Endodermal cell (in vitro differentiated cells): ENCODE data around the gene TREX2. TPM values are rescaled to one million over a fixed set of nuclear protein-coding genes. Genes with fewer than 3 reads are reported as not detected.
A peak's percentile ranks its signal among the peaks of the same experiment; 100 is the strongest.

ENCODE experiments used
- DNase-seq: peaks from one replicate; pipeline ENCODE4 v3.0.0-alpha.2; 2017
- H3K27ac ChIP-seq: 2 replicates; pipeline ENCODE4 v1.5.1; 2013; ENCODE audit warnings: mild to moderate bottlenecking, low read depth, low read length, moderate library complexity
- H3K27me3 ChIP-seq: 2 replicates; pipeline ENCODE4 v1.6.1; 2013; ENCODE audit warnings: mild to moderate bottlenecking, low read length, moderate library complexity; ENCODE audit not compliant: insufficient read depth, control insufficient read depth, poor library complexity, severe bottlenecking
- H3K36me3 ChIP-seq: 2 replicates; pipeline ENCODE4 v1.7.0; 2013; ENCODE audit warnings: mild to moderate bottlenecking, low read length, moderate library complexity; ENCODE audit not compliant: control insufficient read depth, insufficient read depth
- H3K4me1 ChIP-seq: one replicate; pipeline ENCODE4 v1.7.0; 2013; ENCODE audit warnings: low read length; ENCODE audit not compliant: control insufficient read depth, insufficient read depth
- H3K4me3 ChIP-seq: 2 replicates; pipeline ENCODE4 v1.5.1; 2013; ENCODE audit warnings: mild to moderate bottlenecking, low read length, moderate library complexity
- H3K9ac ChIP-seq: 2 replicates; pipeline ENCODE4 v1.6.1; 2013; ENCODE audit warnings: mild to moderate bottlenecking, low read length, moderate library complexity; ENCODE audit not compliant: poor library complexity, severe bottlenecking; ENCODE audit errors: extremely low read depth
- H3K9me3 ChIP-seq: 2 replicates; pipeline ENCODE4 v1.6.1; 2013; ENCODE audit warnings: mild to moderate bottlenecking, low read length, moderate library complexity; ENCODE audit not compliant: control insufficient read depth
- H3K27ac Mint-ChIP-seq: 2 replicates; pipeline ENCODE4 v1.8.0; 2020; ENCODE audit warnings: mixed read lengths
- H3K27me3 Mint-ChIP-seq: 2 replicates; pipeline ENCODE4 v1.8.0; 2021; ENCODE audit warnings: mild to moderate bottlenecking, mixed read lengths; ENCODE audit not compliant: insufficient read depth
- H3K36me3 Mint-ChIP-seq: 2 replicates; pipeline ENCODE4 v1.8.0; 2020; ENCODE audit warnings: low read depth, mixed read lengths
- H3K4me1 Mint-ChIP-seq: 2 replicates; pipeline ENCODE4 v1.8.0; 2020; ENCODE audit warnings: mixed read lengths
- H3K4me3 Mint-ChIP-seq: 2 replicates; pipeline ENCODE4 v1.8.0; 2020; ENCODE audit warnings: mild to moderate bottlenecking, moderate library complexity, mixed read lengths
- H3K9me3 Mint-ChIP-seq: 2 replicates; pipeline ENCODE4 v1.8.0; 2020; ENCODE audit warnings: mild to moderate bottlenecking, mixed read lengths
- CTCF ChIP-seq: fragments of 200-600 bp; sonication (generic); conservative IDR thresholded peaks from 2 replicates; pipeline ENCODE4 v1.5.0; 2021; ENCODE audit warnings: antibody characterized with exemption, mild to moderate bottlenecking
- WGBS, 2 experiments: methylation state at CpG; one replicate each; pipeline versions ENCODE4 v1.1.5 to v1.1.7; 2013; ENCODE audit warnings: missing lambda C conversion rate in 2 of 2, mixed read lengths in 1 of 2; ENCODE audit not compliant: insufficient coverage in 1 of 2, insufficient read length in 1 of 2; 5-methylcytosine and 5-hydroxymethylcytosine counted together
- total RNA-seq, 2 donors: library from RNA; stranded (reverse); fragmentation: NEBNext Ultra II Directional in 1 of 2; extraction: Animal tissue kit (Norgen Biotek cat#: 25700) in 1 of 2; gene quantifications; 2 replicates in 1 of 2; 3 replicates in 1 of 2; pipeline ENCODE4 v1.2.1, GENCODE V29; 2021

Gene TREX2
- total RNA-seq, 2 donors from 2014 or later = 0.35 to 0.70 TPM

GRCh38 chrX:153460826-153461225, 15.0 kb upstream of the TREX2 start:
- Mint-ChIP-seq H3K36me3 (peaks cover 5% of the 10 kb centered on the region), H3K27ac (no peak overlapping the region), H3K9me3 (peaks cover 79% of the 10 kb centered on the region), H3K4me1 (no peaks in the 10 kb centered on the region), H3K4me3 (no peak overlapping the region), H3K27me3 (no peaks in the 10 kb centered on the region)
- Histone ChIP-seq H3K9me3 (no peaks in the 10 kb centered on the region), H3K27me3 (no peaks in the 10 kb centered on the region), H3K4me1 (no peaks in the 10 kb centered on the region), H3K4me3 (no peak overlapping the region), H3K9ac (no peak overlapping the region), H3K36me3 (no peaks in the 10 kb centered on the region), H3K27ac (no peak overlapping the region)
- WGBS, 2 experiments = 59 to 80% methylated on average over 1 to 7 of the region's 7 CpGs
- peak; percentile 79 for TF ChIP-seq CTCF
- peak; percentile 88 for DNase-seq

GRCh38 chrX:153459986-153460385, 14.1 kb upstream of the TREX2 start:
- no peaks in the 10 kb centered on the region for H3K4me1 ChIP-seq
- peak overlapping the region; percentile 53 for H3K27ac Mint-ChIP-seq
- no peak overlapping the region for H3K4me3 ChIP-seq
- H3K36me3 Mint-ChIP-seq = peaks cover 6% of the 10 kb centered on the region
- H3K4me3 Mint-ChIP-seq = no peak overlapping the region
- no peaks in the 10 kb centered on the region for H3K27me3 Mint-ChIP-seq
- no peaks in the 10 kb centered on the region for H3K9me3 ChIP-seq
- WGBS, 2 experiments = 98 to 100% methylated on average over 3 to 4 of the region's 4 CpGs
- TF ChIP-seq CTCF = no peak
- no peaks in the 10 kb centered on the region for H3K27me3 ChIP-seq
- H3K36me3 ChIP-seq = no peaks in the 10 kb centered on the region
- H3K27ac ChIP-seq = no peak overlapping the region
- peaks cover 77% of the 10 kb centered on the region for H3K9me3 Mint-ChIP-seq
- H3K4me1 Mint-ChIP-seq = no peaks in the 10 kb centered on the region
- no peak overlapping the region for H3K9ac ChIP-seq
- no peak for DNase-seq

GRCh38 chrX:153458476-153458875, 12.6 kb upstream of the TREX2 start:
- Mint-ChIP-seq H3K4me3 (no peak overlapping the region), H3K4me1 (no peaks in the 10 kb centered on the region), H3K9me3 (peaks cover 71% of the 10 kb centered on the region), H3K36me3 (peaks cover 4% of the 10 kb centered on the region), H3K27ac (no peak overlapping the region), H3K27me3 (no peaks in the 10 kb centered on the region)
- DNase-seq = no peak
- H3K9me3 ChIP-seq = no peaks in the 10 kb centered on the region
- TF ChIP-seq CTCF = no peak
- H3K4me3 ChIP-seq = no peak overlapping the region
- H3K9ac ChIP-seq = no peak overlapping the region
- WGBS, 2 experiments = 90% methylated on average over 2 to 3 of the region's 4 CpGs
- H3K27me3 ChIP-seq = no peaks in the 10 kb centered on the region
- H3K4me1 ChIP-seq = no peaks in the 10 kb centered on the region
- no peak overlapping the region for H3K27ac ChIP-seq
- H3K36me3 ChIP-seq = no peaks in the 10 kb centered on the region
